ENCODE data around the gene BBS4.
"Not testable (repeated sequence)": the region's sequence is repeated elsewhere in the genome, so short reads cannot be mapped to it uniquely, and the experiment has no call there.

The BBS4 gene

DNA sequence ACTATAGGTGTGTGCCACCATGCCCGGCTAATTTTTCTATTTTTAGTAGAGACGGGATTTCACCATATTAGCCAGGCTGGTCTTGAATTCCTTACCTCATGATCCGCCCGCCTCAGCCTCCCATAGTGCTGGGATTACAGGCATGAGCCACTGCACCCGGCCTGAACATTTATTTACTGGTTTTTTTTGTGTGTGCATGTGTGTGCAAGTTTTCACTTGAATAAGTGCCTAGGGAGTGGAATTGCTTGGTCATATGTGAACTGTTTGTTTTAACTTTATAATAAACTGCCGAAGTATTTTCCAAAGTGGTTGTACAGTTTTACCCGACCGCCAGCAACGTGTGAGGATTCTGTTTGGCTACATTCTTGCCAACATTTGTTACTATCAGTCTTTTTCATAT lies 14.1 kb downstream of the BBS4 start:
- no peak for DNase-seq (ENCODE audit: low spot score)

DNA sequence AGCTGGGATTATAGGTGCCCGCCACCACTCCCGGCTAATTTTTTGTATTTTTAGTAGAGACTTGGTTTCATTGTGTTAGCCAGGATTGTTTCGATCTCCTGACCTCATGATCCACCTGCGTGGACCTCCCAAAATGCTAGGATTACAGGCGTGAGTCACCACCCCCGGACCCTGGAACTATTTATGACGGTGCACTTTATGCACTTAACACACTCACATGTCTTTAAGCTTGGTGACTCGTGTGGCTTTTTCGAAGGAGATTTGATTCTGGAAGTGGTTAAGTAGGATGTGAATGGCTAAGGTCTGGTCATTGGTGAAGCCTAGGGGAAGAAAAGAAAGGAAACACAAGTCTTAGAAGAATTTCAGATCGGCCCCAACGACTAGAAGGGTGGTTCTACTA lies 20.3 kb downstream of the BBS4 start:
- DNase-seq (ENCODE audit: low spot score), result no peak

DNA sequence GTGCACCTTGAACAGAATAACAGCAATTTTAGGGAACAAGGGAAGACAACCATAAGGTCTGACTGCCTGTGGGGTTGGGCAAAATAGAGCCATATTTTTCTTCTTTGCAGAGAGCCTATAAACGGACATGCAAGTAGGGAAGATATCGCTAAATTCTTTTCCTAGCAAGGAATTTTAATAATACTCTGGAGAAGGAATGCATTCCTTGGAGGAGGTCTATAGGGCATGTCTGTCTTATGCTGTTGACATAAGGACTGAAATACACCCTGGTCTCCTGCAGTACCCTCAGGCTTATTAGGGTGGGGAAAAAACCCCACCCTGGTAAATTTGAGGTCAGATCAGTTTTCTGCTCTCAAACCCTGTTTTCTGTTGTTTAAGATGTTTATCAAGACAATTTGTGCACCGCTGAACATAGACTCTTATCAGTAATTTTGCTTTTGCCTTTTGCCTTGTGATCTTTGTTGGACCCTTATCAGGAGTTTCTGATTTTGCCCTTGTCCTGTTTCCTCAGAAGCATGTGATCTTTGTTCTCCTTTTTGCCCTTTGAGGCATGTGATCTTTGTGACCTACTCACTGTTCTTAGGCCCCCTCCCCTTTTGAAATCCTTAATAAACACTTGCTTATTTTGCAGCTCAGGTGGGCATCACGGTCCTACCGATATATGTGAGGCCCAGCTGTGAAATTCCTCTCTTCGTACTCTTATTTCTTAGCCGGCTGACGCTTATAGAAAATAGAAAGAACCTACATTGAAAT lies 22.7 kb downstream of the BBS4 start:
- not testable (repeated sequence) for DNase-seq (ENCODE audit: low spot score)

DNA sequence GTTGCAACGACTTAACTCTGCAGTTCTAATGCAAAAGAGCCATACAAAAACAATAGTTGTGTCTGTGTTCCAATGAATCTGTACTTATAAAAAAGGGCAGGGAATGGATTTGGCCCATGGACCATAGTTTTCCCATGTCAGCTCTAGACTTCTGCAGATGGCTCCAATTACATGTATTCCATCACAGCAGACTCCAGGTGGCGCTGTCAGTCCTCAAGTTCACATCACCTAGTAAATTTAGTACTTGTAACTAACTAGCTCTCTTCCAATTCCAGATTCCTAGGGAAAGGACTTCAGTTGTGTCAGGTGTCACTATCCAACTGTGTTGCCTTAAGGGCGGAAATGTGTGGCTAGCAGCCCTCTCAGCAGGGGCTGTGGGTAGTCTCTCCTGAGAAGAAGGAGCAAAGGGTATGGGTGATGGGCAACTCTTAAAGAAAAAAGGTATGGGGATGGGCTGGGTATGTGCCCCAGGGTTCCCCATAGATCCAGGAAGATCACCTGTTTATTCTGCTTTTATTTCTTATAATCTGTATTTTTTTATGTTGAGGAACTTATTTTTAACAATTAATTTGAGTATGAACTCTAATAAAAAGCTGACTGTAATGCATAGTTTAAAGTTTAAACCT lies 36.2 kb downstream of the BBS4 start:
- DNase-seq (ENCODE audit: low spot score), result peak; percentile 74

DNA sequence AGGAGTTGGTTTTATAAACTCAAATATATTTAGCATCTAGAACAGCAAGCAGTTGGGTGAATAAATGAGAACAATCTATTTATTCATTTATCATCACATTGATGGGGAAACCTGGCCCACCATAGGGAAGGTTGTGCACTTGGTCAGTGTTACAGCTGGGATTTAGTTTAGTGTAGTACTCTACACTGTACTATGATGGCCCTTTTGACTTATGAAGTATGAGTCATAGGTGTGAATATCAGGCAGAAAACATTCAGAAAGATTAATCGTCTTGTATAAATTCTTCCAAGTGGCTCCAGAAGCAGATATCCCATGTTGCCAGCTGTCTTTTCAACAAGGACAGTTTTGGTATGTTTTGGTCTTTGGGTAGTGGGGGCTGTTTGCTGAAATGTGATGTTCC lies 38.0 kb downstream of the BBS4 start:
- no peak for DNase-seq (ENCODE audit: low spot score)

DNA sequence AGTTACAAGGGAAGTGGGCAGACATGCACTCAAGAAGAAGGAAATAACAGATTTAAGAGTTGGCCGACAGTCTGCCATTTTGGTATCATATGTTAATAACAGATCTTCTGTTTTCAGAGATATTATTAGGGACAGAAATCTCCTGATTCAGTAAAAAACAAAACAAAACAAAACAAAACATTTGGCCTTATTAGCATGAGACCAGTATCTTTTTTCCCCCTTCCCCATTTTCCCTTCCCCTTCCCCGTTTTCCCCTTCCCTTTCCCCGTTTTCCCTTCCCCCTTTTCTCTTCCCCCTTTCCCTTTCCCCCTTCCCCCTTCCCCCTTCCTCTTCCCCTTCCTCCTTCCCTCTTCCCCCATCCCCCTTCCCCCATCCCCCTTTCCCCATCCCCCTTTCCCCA lies 39.4 kb downstream of the BBS4 start:
- no peak for DNase-seq (ENCODE audit: low spot score)

DNA sequence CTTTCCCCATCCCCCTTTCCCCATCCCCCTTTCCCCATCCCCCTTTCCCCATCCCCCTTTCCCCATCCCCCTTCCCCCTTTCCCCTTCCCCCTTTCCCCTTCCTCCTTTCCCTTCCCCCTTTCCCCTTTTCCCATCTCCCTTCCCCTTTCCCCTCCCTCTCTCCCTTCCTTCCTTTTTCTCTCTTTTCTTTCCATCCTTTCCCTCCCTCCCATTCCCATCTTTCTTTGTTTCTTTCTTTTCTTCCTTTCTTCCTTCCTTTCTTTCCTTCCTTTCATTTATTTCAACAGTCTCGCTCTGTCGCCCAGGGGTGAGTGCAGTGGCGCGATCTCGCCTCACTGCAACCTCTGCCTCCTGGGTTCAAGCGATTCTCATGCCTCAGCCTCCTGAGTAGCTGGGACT lies 39.8 kb downstream of the BBS4 start:
- DNase-seq (ENCODE audit: low spot score), result not testable (repeated sequence)

DNA sequence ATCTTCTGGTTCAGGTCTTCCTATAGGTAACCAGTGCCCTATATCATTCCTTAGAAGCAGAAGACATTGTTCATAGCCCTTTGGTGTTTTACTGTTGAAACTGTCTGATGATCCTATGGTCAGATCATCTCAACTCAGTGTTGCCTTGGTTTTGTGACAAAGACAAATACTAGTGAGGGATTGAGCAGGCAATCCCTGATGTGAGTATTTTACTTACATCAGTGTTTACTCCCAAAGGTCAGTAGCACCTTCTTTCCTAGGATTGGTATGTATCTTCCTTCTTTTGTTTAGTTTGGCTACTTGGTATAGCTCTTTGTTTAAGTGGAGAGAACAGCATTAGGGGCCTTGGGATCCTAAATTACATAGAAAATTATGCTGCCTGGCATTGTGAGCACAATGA lies 41.1 kb downstream of the BBS4 start:
- DNase-seq (ENCODE audit: low spot score), result no peak

DNA sequence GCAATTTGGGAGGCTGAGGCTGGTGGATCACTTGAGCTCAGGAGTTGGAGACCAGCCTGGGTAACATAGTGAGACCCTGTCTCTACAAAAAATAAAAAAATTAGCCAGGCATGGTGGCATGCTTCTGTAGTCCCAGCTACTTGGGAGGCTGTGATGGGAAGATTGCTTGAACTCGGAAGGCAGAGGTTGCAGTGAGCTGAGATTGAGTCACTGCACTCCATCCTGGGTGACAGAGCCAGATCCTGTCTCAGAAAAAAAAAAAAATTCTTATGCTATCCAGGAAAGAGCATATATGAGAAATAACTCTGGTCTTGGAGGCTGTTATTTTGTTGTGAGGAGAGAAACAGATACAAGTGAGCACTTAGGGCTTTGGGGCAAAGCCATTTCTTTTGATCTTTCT lies 42.2 kb downstream of the BBS4 start:
- not testable (repeated sequence) for DNase-seq (ENCODE audit: low spot score)

DNA sequence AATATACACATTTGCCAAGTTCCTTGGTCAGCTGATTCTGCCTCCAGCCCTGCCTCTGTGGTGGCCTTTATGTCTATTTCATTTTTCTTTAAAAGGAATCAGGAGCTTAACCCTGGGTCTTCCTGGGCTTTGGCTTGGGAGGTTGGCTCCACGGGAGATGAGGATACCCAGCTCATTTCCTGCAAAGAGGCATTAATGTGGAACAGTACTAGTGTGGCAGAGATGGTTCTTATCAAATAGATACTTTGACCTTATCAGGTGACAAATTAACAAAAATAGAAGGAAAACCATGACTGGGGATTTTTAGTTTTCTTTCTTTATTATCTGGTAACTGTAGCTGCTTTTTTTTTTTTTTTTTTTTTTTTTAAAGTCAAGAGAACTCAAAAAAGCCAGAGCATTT lies 42.8 kb downstream of the BBS4 start:
- DNase-seq (ENCODE audit: low spot score), result no peak

DNA sequence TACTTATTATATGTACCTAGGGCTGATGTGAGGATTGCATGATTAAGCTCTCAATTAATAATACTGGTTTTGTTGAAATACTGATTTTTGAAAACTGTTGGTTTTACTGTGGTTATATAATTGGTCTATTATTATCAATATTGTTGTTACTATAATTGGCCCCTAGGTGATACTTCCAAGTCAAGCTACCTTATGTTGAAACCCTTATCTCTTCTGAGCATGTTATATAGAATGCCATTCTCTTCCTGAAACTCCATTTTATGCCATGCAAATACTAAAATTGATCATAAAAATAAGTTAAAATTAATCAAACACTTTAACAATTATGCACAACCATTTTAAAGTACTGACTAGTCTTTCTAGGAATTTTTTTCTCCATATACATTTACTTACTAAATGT lies 46.1 kb downstream of the BBS4 start:
- DNase-seq (ENCODE audit: low spot score), result no peak

DNA sequence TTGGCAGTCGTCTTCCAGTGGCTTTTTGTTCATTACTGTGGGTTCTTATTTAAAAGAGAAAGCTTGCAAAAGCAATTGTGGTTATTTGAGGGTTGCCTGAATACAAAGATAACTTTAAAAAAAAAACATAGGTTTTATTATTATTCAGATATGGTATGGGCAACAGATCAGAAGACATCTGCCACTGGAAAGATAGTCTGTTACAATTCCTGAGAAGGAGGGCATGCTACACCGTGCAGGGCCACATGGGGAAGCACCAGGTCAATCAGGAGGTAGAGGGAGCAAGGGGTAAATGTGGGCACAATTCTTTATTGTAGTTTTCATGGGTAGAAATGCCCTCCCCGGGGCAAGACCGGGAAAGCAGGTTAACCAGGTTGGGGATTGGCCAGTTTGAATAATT lies 46.5 kb downstream of the BBS4 start:
- DNase-seq (ENCODE audit: low spot score), result no peak

DNA sequence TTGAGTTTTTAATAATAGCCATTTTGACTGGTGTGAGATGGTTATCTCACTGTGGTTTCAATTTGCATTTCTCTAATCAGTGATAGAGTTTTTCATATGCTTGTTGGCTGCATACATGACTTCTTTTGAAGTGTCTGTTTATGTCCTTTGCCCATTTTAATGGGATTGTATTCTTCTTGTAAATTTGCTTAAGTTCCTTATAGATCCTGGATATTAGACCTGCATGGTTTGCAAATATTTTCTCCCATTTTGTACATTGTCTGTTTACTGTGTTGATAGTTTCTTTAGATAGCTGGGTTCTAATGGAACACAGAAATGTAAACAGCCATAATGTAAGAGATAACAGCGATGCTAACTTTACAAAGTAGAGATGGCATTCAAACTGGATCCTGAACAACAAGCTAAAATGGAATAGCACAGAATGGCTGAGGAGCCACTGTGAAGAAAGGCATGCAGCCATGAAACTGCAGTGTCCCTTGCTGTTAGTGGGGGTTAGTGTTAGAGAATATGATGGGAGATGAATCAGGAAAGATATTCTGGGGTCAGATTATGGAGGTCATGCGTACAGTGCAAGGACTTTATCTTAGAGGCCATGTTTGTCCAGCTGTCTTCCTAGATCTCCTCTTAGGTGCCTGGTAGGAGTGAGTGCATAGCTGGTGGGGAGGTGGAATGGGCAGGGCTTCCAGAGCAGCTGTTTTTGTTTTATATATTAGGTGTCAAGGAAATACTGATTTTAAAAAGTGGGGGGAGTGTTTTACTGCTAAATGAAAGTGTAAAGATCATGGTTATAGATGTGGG lies 48.1 kb downstream of the BBS4 start:
- no peak for DNase-seq (ENCODE audit: low spot score)

DNA sequence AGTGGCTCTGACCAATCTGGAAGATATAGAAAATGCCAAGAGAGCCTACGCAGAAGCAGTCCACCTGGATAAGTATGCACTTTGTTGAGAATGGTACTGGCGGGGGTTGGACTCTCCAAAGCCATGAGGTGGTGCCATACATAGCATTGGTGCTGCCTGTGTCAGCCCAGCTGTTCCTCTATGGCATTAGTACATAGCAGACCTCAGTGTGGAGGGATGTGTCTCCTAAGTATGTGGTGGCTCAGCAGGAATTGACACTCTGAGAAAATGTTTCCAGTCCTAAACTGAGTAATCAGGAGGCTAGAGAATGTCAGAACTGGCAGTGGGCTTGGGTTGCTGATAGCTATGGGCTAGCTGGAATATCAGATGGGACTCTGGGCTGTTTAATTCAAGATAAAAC lies 49.1 kb downstream of the BBS4 start:
- no peak for DNase-seq (ENCODE audit: low spot score)

DNA sequence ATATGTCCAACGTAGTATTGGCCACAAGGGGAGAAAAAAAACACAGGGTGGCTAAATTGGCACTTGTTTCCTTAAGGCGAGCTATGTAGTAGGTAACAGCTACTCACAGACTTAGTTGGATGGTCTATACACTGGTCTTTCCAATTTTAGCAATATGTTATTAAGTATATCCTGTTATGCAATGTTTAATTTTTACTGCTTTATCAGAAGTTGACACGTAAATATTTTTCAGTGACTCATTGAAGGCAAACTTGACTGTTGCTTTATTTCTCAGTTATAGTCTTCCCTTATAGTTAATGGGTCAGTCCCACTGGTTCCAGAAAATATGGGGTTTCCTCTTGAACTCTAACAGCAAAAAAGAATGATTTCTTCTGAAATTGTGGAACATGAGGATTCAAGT lies 51.1 kb downstream of the BBS4 start:
- DNase-seq (ENCODE audit: low spot score), result no peak

DNA sequence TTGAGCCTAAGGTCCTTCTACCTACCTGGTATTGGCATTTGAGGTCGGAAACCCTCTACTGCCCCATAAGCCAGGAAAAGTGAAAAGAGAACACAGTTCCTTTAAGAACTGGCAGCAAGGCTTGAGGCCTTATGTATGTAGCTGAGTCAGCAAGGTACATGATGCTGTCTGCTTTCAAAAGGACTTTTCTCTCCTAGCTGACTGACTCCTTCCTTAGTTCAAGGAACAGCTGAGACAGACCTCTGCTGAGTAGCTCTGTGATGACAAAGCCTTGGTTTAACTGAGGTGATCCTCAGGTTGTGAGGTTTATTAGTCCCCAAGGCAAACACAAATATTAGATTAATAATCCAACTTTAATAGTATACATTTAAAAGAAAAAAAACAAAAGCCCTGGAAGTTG lies 51.7 kb downstream of the BBS4 start:
- DNase-seq (ENCODE audit: low spot score), result no peak

DNA sequence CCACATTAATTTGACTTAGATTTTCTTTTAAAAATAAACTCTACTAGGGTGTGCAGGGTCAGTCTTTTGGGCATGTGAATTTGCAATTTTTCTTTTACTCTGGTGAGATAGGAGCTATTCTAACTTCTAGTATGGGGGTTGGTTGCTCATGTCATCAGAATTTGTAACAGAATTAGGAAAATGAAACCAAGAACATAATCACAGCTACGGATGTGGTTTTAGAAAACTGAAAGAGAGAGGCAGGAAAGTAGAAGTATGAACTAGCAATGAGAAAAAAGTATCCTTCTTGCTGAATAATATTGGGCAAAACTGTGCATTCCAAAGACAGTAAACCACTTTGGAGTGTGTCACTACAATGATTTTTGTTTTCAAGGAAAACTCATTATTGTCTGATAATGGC lies 54.2 kb downstream of the BBS4 start:
- peak; percentile 49 for DNase-seq (ENCODE audit: low spot score)

DNA sequence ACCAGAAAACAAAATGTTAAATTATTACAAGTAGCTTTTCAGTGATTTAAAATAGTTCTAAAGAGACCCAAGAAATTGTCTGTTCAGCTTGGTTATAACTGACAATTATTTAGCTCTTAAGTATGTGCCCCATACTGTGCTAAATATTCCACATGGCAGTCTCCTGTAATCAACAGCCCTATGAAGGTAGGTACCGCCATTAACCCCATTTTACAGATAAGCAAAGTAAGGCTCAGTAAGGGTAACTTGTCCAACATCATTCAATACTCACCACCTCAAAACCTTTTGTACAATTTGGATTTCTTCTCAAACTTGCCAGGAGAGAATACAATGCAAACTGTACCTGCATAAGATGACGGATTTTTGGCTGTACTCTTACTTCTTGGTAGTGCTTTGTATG lies 63.7 kb downstream of the BBS4 start:
- DNase-seq (ENCODE audit: low spot score), result no peak

DNA sequence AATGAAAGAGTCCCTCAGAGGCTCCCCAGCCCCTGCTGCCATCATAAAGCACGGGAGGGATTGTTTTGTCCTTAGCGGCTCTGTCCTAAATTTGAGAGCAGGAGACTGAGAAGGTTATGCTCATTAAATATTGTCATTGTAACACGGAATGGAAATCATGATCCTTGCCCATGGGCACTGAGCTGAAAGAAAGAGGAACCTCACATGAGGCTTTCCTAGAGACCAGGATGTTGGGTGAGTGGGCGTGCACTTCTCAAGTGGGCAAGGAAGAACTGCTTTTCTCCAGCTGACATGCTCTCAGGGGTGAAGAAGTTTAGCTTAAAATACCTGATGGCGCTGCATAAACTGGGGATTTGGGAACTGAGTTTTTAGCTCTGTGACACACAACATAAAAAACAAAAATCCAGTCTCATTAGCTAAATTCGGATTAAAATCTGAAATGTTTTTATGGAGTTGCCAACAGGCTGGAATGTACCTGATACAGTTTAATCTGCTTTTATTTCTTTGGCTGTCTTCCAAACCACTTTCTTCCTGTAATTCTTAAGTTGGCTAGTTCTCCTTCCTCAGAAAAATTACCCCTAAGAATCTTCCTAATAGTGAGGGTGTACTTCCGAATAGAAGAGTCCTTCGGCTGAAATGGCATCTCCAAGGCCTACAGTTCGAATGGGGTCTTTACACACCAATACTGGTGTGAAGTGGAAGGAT lies 65.9 kb downstream of the BBS4 start:
- no peak for DNase-seq (ENCODE audit: low spot score)

DNA sequence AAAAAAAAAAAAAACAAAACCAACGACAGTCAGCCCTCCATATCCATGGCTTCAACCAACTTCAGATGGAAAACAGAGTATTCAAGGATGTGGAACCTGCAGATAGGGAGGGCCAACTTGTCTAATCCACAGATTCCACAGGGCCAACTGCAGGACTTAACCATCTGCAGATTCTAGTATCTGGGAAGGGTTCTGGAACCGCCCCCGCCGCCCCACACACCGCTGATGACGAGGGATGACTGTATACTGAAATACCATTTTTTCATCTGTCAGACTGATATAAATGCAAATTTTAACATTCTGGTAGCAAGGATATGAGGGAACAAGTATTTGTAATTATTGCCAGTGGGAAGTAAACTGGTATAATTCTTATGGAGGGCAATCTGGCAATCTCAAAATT lies 68.1 kb downstream of the BBS4 start:
- no peak for DNase-seq (ENCODE audit: low spot score)

DNA sequence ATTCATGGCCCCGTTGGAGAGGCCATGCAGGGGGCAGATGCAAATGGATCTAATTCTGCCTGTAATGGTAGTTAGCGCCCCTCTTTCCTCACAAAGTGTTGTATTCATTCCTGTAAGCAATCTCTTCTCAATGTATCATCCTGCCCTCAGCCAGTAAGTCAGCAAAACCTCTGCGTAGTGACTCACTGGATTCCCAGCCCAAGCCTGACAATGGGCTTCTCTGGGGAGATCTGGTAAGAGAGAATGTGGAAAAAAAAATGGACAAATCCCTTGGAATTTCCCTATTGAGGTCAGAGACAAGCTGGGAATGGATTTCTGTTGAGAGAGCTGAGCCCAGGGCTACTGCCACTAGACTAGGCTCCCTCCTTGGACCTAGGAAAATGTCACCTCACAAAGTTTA lies 72.2 kb downstream of the BBS4 start:
- DNase-seq (ENCODE audit: low spot score), result no peak

DNA sequence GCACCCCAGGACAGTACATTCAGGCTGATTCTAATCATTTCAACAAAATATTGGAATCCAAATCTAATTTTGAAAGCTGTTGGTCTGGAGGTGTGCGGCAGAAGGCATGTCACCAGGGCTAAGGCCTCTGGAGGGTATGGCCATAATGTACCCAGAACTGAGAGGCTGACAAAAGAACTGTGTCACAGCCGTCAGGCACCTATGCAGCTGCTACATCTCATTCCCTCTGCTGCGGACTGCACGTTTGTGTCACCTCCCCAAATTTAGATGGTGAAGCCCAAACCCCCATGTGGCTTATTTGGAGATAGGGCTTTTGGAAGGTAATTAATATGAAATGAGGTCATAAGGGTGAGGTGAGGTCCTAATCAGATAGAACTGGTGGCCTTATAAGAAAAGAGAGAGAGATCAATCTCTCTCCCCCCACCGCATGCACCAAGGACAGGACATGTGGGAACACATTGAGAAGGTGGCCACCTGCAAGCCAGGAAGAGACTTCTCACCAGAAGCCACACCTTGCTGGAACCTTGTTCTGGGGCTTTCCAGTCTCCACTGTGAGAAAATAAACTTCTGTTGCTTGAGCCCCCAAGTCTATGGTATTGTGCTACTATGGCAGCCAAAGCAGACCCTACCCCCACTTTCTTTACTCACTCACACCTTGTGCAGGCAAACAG lies 74.7 kb downstream of the BBS4 start:
- no peak for DNase-seq (ENCODE audit: low spot score)
